Sigmoid colon (tissue), 4 donors: ENCODE measurements around the gene NAA38.

Experiments
- EP300 ChIP-seq, 4 donors: sonication (generic); formaldehyde crosslinking; IDR thresholded peaks; one replicate each; pipeline ENCODE4 v1.6.1; 2017; ENCODE audit warnings: antibody characterized with exemption in 4 of 4
- POLR2AphosphoS5 ChIP-seq, 4 donors: sonication (generic); formaldehyde crosslinking; IDR thresholded peaks; one replicate each; pipeline ENCODE4 v1.6.1; 2017; ENCODE audit warnings: antibody characterized with exemption in 4 of 4
- TF ChIP-seq, protein P1 (sequence below), 4 experiments: fragments of 450-650 bp in 3 of 4; fragments of 200-600 bp in 1 of 4; IDR thresholded peaks; one replicate each; pipeline ENCODE4 v1.5.1; 2016 to 2019; ENCODE audit warnings: antibody characterized with exemption in 4 of 4, mild to moderate bottlenecking in 3 of 4, moderate library complexity in 2 of 4

DNA sequence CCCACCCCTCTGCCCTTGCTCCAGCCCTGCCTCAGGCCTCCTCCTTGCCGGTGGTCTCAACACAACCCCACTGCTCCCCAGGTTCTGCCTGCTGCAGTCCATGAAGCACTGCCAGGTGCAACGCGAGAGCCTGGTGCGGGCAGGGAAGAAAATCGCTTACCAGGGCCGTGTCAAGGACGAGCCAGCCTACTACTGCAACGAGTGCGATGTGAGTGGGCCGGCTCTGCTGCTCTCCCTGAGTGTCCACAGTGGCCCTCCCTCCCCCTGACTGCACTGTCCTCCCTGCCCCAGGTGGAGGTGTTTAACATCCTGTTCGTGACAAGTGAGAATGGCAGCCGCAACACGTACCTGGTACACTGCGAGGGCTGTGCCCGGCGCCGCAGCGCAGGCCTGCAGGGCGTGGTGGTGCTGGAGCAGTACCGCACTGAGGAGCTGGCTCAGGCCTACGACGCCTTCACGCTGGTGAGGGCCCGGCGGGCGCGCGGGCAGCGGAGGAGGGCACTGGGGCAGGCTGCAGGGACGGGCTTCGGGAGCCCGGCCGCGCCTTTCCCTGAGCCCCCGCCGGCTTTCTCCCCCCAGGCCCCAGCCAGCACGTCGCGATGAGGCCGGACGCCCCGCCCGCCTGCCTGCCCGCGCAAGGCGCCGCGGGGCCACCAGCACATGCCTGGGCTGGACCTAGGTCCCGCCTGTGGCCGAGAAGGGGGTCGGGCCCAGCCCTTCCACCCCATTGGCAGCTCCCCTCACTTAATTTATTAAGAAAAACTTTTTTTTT is 4.3 kb downstream of the NAA38 start:
- TF ChIP-seq POLR2AphosphoS5 (IDR thresholded peaks at IDR 0.05) (no peak), EP300 (IDR thresholded peaks at IDR 0.05) (no peak)
- TF ChIP-seq, protein P1, sequence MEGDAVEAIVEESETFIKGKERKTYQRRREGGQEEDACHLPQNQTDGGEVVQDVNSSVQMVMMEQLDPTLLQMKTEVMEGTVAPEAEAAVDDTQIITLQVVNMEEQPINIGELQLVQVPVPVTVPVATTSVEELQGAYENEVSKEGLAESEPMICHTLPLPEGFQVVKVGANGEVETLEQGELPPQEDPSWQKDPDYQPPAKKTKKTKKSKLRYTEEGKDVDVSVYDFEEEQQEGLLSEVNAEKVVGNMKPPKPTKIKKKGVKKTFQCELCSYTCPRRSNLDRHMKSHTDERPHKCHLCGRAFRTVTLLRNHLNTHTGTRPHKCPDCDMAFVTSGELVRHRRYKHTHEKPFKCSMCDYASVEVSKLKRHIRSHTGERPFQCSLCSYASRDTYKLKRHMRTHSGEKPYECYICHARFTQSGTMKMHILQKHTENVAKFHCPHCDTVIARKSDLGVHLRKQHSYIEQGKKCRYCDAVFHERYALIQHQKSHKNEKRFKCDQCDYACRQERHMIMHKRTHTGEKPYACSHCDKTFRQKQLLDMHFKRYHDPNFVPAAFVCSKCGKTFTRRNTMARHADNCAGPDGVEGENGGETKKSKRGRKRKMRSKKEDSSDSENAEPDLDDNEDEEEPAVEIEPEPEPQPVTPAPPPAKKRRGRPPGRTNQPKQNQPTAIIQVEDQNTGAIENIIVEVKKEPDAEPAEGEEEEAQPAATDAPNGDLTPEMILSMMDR (IDR thresholded peaks at IDR 0.05) = no peak
